Activated gamma-delta T cell treated with Interleukin-2 at 50 U/mL for 16 hours (primary cell): ENCODE results near the gene KBTBD6.
"Not testable (repeated sequence)": the region's sequence is repeated elsewhere in the genome, so short reads cannot be mapped to it uniquely, and the experiment has no call there.

Experiments used
- DNase-seq: peaks from one replicate; pipeline ENCODE4 v3.0.0-alpha.2; 2020

The KBTBD6 gene, protein sequence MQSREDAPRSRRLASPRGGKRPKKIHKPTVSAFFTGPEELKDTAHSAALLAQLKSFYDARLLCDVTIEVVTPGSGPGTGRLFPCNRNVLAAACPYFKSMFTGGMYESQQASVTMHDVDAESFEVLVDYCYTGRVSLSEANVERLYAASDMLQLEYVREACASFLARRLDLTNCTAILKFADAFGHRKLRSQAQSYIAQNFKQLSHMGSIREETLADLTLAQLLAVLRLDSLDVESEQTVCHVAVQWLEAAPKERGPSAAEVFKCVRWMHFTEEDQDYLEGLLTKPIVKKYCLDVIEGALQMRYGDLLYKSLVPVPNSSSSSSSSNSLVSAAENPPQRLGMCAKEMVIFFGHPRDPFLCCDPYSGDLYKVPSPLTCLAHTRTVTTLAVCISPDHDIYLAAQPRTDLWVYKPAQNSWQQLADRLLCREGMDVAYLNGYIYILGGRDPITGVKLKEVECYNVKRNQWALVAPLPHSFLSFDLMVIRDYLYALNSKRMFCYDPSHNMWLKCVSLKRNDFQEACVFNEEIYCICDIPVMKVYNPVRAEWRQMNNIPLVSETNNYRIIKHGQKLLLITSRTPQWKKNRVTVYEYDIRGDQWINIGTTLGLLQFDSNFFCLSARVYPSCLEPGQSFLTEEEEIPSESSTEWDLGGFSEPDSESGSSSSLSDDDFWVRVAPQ

DNA sequence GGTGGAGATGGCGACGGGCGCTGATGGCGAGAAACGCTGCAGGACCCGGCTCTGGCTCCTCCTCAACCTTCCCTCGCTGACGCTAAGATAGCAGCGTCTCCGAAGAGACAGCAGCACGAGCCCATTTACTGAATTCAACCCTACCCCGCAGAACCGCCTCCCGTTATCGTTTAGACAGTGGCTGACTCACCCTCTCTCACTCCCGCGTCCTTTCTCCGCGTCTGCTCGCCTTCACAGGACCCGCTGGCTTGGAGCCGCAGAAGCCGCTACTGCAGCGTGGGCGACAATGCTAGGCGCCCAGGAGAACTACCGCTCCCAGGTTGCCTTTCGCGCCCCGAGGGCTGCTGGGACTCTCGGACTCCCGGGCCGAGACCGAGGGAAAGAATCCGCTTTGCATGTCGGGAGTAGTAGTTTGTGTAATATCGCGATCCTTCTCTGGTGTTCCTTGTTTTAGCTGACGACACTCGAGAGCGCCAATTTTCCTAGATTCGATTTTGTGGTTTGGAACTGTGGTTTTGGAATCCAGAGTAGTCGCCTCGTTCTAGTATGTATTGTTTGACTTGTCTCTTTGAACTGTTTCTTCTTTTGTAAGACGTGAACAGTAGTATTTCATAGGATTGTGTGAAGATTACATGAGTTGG lies at the start of gene KBTBD6:
Gene KBTBD6 (minus strand): TSS at position 291 of the 641 bp plus-strand sequence. CDS start 291 bp downstream, outside the sequence.
- peak; percentile 86 for DNase-seq

DNA sequence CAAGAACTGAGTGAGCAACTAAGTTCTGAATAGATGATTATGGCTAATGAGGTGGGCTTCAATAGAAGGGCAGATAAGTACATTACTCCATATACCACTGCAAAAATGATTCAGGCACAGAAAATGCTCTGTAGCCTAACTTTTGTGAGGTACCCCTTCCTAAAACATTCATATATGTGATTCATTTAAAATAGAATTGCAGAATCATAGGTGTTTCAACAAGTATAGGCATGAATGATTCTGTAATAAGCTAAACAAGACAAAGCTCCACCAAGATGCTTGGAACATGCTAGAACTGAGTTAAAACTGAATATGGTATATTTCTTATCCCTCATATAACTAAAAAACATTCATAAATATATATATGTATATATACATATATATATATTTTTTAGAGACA lies 49.6 kb upstream of the KBTBD6 start:
- no peak for DNase-seq

DNA sequence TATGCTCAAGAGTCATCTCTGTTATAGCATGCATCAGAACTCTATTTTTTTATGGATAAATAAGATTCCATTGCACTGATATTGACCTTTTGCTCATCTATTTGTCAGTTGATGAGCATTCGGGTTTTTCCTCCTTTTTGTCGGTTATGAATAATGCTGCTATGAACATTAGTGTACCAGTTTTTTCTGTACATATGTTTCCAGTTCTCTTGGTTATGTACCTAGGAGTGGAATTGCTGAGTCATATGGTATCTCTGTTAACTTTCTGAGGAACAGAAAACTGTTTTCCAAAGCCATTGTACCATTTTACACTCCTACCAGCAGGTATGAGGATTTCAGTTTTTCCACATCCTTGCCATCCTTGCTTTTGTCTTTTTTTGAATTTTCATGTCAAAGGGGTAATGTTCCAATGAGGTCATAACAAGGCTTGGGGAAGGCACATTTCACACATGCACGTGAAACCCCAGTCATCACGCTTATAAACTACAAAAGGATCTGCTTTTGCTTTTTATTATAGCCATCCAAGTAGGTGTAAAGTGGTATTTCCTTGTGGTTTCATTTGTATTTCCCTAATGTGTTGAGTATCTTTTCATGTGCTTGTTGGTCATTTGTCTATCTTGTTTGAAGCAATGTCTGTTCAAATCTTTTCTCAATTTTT lies 47.1 kb upstream of the KBTBD6 start:
- no peak for DNase-seq

DNA sequence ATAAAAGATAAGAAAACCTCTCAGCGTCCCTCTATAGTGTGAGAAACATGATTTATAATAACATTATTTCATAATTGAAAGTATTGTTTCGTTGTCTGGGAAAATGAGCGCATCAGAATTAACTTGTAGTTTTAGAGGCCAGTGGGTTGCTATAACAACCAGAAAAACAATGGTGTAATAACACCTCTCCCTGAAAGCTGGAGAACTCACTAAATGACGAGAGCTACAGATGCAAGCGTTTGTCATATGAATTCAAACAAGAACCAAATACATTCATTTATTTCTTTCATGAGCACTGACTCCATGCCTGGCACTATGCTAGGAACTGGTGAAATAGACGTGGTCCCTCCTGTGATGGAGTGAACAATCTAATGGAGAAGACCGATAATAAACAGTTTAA lies 45.4 kb upstream of the KBTBD6 start:
- no peak for DNase-seq

DNA sequence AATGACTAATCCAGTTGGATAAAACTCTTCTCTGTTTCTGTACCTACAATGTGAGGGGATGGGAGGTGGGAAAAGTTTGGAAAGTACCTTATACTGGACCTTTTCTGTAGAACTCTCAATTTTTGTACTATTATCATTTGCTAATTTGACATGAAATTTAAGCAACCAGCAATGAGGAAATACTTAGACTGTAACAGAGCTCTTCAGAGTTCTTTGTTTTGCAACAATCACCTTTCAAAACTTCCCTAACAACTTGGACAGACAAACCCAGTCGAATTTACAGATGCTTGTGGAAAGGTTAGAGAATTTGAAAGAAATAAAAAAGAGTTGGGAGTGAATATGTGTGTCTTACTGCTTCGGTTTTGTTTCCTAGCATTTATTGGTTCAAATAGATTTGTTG lies 45.0 kb upstream of the KBTBD6 start:
- no peak for DNase-seq

DNA sequence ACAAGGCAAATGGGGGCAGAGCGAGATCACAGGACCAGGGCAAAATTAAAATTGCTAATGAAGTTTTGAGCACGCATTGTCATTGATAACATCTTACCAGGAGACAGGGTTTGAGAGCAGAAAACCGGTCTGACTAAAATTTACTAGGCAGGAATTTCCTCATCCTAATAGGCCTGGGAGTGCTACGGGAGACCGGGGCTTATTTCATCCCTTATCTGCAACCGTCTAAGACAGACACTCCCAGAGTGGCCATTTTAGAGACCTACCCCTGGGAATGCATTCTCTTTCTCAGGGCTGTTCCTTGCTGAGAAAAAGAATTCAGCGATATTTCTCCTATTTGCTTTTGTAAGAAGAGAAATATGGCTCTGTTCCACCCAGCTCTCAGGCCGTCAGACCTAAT lies 43.0 kb upstream of the KBTBD6 start:
- not testable (repeated sequence) for DNase-seq

DNA sequence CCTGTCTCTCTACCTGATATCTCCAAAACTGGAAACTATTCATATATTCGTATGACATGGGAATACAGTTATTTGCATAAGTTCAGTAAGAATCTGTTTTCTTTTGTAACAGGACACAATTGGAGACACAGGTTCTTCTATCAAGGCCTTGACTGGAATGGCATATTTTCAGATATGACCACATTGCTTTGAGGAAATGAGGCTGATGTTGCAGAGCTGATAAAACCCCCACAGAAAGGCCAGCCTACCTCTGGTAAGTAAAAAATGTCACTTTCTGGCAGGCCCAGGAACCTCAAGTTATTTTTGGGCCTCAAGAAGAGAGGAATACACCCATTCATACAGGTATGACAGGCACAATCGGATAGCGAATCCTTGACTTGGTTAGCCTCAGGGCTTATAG lies 29.5 kb upstream of the KBTBD6 start:
- no peak for DNase-seq

DNA sequence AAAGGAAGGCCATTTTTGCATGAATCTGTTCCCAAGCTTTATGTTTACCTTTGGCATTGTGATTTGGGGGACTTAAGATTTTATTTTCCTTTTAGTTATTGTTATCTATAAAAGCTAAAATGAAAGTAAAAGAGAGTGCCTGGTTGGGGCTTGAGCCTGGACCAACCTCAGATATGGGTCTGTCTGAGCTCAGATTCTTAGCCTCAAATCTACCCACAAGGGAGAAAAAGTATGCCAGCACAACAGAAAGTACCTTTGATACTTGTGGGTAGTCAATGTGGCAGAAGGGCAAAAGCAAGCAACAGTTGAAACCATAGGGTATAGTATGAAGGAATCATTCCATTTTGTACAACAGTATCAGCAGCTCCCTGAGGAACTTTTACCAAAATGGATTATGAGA lies 26.6 kb upstream of the KBTBD6 start:
- DNase-seq = no peak

DNA sequence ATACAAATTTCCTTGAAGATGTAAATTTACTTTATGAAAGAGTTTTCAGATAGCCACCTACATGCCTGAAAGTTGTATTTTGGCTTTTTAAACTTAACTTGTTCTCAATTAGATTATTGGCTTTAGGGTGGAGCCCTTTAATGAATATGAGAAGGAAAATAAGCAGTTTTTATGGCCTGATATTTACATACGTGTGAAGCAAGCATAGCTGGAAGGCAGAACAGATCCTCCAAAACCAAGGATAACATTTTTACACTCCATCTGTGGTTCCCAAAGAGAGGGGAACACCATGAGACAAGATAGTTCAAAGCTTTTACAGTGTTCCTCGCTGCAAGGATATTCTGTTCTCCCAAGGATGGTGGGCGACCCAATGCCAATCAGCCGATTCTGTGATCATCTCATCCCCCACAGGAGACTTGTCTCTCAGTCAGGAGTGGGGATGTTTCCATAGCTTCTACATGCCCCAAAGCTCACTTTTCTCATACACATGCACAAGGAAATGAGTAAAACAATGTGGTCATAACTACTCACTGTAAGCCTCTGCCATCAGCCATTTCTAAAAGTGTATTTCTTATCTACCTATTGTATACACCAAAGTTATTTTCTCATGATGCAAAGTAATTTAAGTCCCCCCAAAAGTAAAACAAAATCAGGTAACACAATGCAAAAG lies 24.6 kb upstream of the KBTBD6 start:
- DNase-seq = no peak

DNA sequence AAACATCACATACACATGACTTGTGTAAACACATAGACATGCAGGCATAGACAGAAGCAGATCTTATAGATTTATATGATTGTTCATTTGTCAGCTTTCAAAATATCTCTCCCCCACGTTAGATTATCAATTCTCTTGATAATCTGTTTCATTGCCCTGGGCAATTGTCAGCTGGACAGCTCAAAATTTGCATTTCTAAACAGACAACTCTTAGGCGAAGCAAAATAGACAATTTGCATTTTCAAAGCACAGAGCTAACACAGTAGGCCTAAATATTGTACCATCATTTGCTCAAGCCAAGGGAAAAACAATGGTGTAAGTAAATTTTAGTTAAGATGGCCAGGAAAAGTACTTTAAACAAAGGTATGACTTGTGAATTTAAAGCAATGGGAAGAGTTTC lies 24.0 kb upstream of the KBTBD6 start:
- DNase-seq = no peak

DNA sequence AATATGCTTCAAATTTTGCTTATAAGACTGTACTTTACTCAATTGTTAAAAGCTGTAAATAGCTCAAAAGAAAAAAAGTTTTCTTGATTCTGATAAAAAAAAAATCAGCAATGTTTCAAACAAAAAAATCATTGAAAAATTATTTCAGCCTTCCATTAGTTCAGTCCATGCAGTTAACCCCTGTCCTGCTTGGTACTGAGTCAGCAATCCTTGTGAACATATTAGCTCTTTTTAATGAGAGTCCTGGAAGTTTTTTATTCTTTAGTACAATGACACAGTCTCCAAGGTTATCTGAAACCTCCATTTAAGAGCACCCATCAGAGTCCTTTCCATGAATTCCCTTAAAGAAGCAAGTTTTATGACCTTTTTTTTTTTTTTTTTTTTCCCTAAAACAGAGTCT lies 21.4 kb upstream of the KBTBD6 start:
- DNase-seq = no peak

DNA sequence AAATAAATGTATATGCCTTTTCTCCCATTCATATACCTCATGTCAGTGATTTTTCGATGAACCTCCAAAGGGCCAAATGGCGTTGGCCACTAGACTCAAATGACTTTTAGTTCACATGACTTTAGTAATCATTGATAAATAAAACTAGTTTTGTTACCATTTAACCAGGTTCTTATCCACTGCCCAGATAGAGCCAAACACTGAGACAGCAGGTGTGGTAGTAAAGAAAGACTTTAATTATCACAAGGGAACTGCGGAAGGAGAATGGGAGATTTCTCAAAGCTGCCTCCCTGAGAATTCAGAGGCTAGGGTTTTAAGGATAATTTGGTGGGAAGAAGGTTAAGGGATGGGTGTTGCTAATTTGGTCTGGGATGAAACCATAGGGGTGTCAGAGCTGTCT lies 19.4 kb upstream of the KBTBD6 start:
- no peak for DNase-seq

DNA sequence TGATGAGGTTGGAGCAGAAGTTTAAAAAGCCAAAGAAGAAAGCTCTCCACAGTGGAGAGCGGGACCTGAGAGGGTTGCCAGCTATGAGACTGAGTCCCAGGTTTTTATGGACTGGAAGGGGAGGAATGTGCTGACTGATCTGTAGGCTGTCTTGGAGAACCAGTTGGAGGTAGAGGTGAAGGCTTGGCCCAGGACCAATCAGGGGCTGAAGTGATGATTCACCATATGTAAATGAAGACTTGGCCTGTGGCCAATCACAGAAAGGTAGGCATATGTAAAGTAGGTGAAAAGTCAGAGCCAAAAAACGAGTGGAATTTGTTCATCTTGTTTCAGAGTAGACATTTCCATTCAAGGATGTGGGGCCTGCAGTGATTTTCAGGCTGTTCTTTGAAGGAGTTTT lies 17.5 kb upstream of the KBTBD6 start:
- no peak for DNase-seq

DNA sequence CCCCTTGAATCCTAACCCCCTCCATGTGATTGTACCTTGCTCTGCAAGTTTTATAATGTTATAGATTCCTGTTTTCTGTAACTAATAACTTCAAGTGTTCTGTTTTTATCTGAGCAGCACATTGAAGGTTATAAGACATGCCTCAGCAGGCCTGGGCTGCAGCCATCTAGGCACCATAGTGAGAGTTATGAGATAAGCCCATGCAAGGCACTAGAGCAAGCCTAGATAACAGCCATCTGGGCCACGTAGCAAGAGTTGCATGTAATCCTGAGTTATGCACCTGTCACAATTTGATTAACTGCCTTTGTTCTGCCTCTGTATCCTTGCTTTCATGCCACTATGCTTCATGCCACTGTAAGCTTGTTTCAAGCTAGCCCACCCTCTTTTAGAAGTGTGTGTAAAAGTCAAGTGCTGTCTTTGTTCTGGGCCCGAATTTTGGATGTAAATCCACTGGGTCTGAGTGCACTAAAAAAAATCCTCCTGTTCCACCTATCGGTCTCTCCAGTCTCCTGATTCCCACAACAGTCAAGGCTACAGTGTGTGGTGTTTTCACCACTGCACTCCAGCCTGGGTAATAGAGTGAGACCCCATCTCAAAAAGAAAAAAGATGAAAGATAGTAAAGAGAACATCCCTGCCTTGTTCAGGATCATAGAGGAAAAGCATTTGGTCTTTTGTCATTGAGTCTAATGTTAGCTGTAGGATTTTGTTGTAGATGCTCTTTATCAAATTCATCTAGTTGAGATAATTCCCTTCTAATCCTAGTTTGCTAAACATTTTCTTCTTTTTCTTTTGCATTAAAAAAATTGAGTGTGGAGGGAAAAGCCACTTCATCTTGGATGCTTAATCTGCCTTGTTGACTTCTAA lies 16.0 kb upstream of the KBTBD6 start:
- no peak for DNase-seq

DNA sequence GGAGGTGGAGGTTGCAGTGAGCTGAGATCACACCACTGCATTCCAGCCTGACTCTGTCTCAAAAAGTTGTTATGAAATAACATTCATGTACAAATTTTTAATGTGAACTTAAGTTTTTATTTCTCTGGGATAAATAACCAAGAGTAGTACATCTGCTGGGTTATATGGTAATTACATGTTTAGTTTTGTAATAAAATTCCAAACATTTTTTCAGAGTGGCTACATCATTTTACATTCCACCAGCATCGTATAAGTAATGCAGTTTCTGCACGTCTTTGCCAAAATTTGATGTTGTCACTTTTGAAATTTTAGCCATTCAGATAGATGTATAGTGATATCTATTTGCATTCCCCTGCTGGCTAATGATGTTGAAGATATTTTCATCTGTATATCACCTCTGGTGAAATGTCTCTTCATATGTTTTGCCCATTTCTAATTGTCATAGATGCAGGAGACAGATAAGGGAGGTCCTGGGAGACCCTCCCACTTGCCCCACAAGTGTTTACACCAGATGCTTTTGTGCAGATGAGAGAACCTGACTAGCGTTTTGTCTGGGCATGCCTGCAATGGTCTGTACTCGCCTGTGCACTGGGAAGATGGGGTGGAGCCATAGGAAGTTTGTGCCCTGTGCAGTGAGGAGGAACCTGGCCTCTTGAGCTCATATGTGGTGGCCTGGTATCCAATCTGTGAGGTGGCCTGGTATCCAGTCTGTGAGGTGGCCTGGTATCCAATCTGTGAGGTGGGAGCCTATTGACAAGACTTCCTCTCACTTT lies 12.7 kb upstream of the KBTBD6 start:
- no peak for DNase-seq

DNA sequence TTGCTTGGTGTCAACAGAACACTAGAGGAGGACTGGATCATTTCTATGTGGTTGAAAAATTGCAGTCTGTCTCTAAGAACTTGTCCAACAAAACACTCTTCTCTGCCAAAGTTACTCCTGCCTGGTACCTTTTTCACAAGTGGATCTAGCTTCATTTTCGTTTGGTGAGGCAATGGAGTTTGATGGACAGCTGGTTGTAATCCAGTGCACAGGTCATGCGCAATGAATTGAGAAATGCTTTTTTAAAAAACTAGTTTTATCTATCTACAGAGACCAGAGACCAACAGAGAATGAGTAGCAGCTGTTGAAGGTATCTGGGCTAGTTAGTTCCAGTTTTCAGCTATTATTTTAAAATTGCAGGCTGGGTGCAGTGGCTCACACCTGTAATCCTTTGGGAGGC lies 12.0 kb upstream of the KBTBD6 start:
- DNase-seq = no peak

DNA sequence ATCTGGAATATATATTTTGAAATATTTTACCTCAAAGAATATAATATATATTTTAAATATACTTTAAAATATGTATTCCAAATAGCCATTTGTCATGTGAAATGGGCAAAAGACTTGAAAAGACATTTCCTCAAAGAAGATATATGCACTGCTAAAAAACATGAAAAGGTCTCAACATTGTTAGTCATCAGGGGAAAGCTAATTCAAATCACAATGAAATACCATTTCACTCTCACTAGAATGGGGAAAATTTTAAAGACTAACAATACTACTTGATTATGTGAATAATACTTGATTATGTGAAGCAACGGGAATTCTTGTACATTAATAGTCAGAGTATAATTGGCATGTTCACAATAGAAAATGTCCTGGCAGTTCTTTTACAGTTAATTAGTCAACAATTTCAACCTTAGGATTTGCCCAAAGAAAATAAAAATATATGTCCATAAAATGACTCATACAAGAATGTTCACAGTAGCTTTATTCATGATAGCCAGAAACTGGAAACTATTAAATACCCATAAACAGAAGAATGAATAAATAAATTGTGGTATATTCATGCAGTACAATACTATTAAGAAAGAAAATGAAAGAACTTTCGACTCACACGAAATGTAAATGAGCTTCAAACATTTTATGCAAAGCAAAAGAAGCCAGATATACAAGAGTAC lies 6.8 kb upstream of the KBTBD6 start:
- DNase-seq = no peak

DNA sequence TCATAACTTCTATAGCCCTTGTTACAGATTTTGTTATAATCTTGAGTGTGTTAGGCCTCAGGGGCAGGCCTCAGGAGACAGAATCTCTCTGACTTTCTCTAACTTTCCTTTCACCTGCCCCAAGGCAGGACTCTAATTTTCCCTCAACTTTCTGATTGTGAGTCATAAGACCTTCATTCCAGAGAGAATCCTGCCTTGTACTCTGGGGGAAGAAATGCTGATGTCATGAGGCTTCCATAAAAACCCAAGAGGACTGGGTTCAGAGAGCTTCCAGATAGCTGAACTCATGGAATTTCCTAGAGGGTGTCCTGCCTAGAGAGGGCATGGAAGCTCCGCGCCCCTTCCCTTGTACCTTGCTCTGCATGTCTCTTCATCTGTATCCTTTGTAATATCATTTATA lies 5.3 kb upstream of the KBTBD6 start:
- DNase-seq = no peak

DNA sequence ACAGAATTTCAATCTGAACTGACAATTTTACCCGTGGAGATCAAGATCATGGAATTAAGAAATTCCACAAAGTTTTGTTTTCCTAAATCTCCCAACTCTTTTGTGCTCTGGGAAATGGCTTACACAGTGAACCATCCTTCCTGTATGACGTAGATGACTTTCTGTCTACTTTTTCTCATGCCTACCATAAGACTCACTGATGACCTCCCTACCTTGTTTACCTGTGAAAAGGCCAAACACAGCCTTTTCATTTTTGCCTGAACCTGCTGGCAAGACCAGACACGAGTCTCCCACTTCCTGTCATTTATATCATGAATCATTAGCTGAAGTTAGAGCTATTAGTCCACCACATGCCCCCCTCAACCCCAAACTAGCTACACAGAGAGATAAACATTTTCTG lies 4.6 kb upstream of the KBTBD6 start:
- DNase-seq = no peak

DNA sequence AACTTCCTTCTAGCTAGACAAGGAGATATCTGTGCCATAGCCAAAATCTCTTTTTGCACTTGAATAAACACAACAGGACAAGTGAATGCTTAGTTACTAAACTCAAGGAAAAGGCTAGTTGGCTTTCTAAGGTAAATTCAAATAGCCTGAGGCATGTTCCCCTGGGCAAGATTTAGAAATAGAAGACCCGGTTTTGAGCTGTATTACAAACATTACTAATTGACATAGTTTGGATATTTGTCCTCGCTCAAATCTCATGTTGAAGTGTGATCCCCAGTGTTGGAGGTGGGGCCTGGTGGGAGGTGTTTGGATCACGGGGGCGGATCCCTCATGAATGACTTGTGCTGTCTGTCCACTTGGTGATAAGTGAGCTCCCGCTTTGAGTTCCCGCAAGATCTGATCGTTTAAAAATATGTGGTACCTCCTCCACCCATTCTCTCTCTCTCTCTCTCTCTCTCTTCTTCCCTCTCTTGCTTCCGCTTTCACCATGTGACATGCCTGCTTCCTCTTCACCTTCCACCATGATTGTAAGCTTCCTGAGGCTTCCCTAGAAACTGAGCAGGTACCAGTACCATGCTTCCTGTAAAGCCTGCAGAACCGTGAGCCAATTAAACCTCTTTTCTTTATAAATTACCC lies 3.9 kb upstream of the KBTBD6 start:
- no peak for DNase-seq
